NT2/D1 (cell line): Measurements from ENCODE around the gene AGBL4.

Experiments used
- DNase-seq: peaks from one replicate; pipeline ENCODE4 v3.0.0-alpha.2; 2011; ENCODE audit warnings: low read depth, low spot score
- H3K27me3 ChIP-seq: 2 replicates; pipeline ENCODE4 v1.6.0; 2011; ENCODE audit warnings: mild to moderate bottlenecking; ENCODE audit not compliant: insufficient read length, insufficient read depth
- H3K36me3 ChIP-seq: 2 replicates; pipeline ENCODE4 v1.6.1; 2011; ENCODE audit warnings: mild to moderate bottlenecking, low read length, mixed read lengths; ENCODE audit not compliant: insufficient read depth, insufficient read length
- H3K4me1 ChIP-seq: 2 replicates; pipeline ENCODE4 v1.5.1; 2011; ENCODE audit not compliant: insufficient read depth, insufficient read length
- H3K4me3 ChIP-seq: 2 replicates; pipeline ENCODE4 v1.5.1; 2011; ENCODE audit warnings: low read depth; ENCODE audit not compliant: insufficient read length
- H3K9ac ChIP-seq: 2 replicates; pipeline ENCODE4 v1.6.0; 2011; ENCODE audit warnings: low read depth; ENCODE audit not compliant: insufficient read length
- H3K9me3 ChIP-seq: 2 replicates; pipeline ENCODE4 v1.5.1; 2011; ENCODE audit warnings: mild to moderate bottlenecking, low read length; ENCODE audit not compliant: insufficient read depth
- SUZ12 ChIP-seq: IDR thresholded peaks from 2 replicates; pipeline ENCODE4 v1.6.1; 2011; ENCODE audit not compliant: insufficient read length, insufficient read depth; ENCODE audit errors: extremely low read depth
- YY1 ChIP-seq: IDR thresholded peaks from 2 replicates; pipeline ENCODE4 v1.6.1; 2011; ENCODE audit not compliant: insufficient read length, insufficient read depth
- ZNF274 ChIP-seq: IDR thresholded peaks from 2 replicates; pipeline ENCODE4 v1.6.1; 2011; ENCODE audit warnings: mild to moderate bottlenecking, low read depth, low read length

The AGBL4 gene

DNA sequence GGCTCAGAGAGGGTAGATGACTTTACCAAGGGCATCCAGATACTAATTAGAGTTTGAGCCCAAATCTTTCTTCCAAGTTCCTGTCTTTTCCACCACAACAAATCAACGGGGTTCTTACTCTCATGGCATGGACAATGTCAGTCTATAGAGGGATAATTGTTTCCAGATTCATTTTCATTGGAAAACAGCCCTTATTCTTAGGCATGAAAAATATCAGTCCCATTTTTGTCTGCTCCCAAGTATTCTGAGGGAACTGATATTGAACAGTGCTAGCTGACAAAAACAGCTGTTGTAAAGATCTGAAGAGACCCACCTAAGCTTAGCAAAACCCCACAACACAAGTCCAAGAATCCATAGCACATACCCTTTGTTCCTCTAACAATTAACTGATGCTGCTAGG lies 898.0 kb downstream of the AGBL4 start:
- H3K27me3 ChIP-seq = no peaks in the 10 kb centered on the region
- H3K4me3 ChIP-seq = no peak overlapping the region
- no peaks in the 10 kb centered on the region for H3K4me1 ChIP-seq
- H3K36me3 ChIP-seq = no peaks in the 10 kb centered on the region
- no peak overlapping the region for H3K9ac ChIP-seq
- 0 out of 2 replicates have a peak, but pooled peaks cover 7% of the 10 kb centered on the region for H3K9me3 ChIP-seq
- no peak for DNase-seq
- no peak for TF ChIP-seq ZNF274
- no peak for TF ChIP-seq YY1
- TF ChIP-seq SUZ12 = no peak

DNA sequence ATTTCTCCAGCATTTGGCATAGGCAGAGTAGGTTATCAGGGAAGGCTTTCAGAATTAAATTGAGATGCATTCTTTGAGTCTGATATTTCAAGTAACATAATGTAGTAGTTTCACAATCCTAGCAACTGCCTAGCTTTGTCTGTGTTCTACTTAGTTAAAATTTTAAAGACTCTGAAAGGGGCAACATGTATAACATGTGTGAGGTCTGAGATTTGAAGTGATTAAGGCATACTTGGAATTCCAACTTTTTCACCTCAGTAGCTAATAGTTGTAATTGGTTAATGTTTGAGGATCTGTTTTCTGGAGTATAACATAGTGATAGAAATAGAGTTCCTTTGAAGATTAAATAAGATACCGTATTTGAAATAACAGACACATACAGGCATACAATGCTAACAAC lies 911.8 kb downstream of the AGBL4 start:
- Histone ChIP-seq H3K27me3 (no peaks in the 10 kb centered on the region), H3K4me1 (no peaks in the 10 kb centered on the region), H3K36me3 (no peaks in the 10 kb centered on the region), H3K9me3 (peaks cover 12% of the 10 kb centered on the region), H3K4me3 (no peak overlapping the region), H3K9ac (no peak overlapping the region)
- DNase-seq = no peak
- TF ChIP-seq ZNF274 = no peak
- no peak for TF ChIP-seq SUZ12
- no peak for TF ChIP-seq YY1

DNA sequence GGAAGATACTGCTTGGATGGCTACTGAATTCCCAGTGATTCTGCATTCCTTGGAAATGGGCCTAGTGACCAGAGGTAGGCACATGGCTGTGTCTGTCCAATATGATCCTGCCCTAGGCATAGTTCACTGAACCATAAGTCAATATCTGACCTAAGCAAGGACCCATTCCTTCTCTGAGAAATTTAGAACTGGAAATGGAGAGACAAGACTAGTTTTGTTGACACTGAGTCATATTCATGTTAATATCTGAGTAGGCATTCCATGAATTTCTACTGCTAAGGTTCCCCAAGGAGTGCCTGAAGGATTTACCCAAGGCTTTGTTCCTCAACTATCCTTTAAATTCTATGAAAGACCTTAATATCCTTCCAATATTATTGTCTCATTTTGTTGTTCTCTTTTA lies 917.3 kb downstream of the AGBL4 start:
- Histone ChIP-seq H3K27me3 (no peaks in the 10 kb centered on the region), H3K4me1 (no peaks in the 10 kb centered on the region), H3K9me3 (no peaks in the 10 kb centered on the region), H3K36me3 (no peaks in the 10 kb centered on the region), H3K4me3 (no peak overlapping the region), H3K9ac (no peak overlapping the region)
- TF ChIP-seq YY1 (no peak), SUZ12 (no peak), ZNF274 (no peak)
- no peak for DNase-seq

DNA sequence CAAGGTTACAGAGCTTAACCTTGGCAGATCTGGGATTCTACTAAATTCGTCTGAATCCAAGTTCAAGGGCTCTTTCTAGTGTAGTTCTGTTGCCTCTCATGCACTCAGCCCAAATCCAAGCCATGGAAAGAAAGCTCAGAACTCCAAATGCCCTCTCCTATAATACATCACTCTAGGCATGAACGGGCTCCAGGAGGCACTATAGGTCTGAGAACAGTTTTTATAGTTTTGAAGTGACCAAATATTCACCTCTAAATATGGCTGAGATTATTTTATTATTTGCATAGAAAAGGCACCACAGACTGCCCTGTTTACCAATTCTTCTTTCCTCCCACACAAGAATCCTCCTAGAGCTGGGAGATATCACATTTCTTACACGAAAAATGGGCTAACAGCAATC lies 919.2 kb downstream of the AGBL4 start:
- TF ChIP-seq YY1 = no peak
- TF ChIP-seq ZNF274 = no peak
- TF ChIP-seq SUZ12 = no peak
- Histone ChIP-seq H3K36me3 (no peaks in the 10 kb centered on the region), H3K9ac (no peak overlapping the region), H3K9me3 (no peaks in the 10 kb centered on the region), H3K4me3 (no peak overlapping the region), H3K4me1 (no peaks in the 10 kb centered on the region), H3K27me3 (no peaks in the 10 kb centered on the region)
- no peak for DNase-seq

DNA sequence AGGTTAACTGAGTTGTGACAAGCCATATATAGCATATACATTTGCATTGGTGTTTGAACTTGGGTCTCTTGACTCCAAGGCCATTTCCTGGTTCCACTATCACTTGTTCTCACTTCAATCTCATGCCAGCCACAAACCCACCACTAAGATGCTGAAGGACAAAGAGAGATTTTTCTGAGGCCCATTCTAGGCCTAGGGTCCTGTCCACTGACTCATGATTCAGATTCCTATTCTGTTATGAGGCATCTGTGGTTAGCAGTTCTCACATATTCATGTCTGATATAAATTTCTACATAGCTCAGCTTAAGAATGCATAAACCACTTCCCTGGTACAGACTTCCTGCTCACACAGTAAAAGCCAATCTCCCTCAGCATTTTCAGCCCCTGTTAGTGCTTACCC lies 921.0 kb downstream of the AGBL4 start:
- Histone ChIP-seq H3K4me3 (no peak overlapping the region), H3K27me3 (no peaks in the 10 kb centered on the region), H3K9me3 (no peaks in the 10 kb centered on the region), H3K9ac (no peak overlapping the region), H3K36me3 (no peaks in the 10 kb centered on the region), H3K4me1 (no peaks in the 10 kb centered on the region)
- DNase-seq = no peak
- no peak for TF ChIP-seq YY1

DNA sequence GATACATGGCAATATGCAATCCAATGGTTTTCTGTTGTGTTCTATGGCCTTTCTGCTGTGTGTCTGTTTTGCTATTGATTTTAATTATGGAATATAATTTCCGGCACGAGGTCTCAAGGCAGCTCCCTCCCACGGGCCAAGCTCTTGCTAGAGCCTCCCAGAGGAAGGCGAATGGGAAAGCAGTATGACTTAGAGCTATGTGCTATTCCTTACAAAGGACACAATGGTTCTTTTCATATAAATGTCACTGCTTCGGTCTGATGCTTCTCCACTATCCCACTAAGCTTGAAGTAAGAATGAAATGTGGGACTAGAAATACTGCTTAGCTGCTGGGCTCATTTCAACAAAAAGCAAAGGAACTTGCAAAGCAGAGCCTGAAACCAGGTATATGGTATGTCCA lies 924.9 kb downstream of the AGBL4 start:
- TF ChIP-seq YY1 = no peak
- no peak for TF ChIP-seq ZNF274

DNA sequence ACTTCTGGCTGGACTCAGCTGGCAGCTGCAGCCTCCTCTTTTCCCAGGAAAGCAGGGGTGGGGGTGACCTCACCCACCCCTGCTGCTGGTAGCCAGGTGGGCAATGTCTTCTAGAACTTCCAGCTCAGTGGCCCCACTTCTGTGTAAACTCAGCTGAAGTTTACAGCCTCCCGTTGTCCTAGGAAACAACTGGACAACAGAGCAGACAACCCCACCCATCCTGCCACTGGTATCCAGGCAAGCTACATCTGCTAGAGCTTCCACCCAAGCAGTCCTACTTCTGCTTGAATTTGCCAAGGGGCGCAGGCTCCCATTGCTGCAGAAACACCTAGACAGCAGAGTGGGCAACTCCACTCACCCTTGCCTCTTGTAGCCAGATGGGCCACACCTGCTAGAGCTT lies 937.4 kb downstream of the AGBL4 start:
- no peak for DNase-seq
- TF ChIP-seq YY1 (no peak), ZNF274 (no peak), SUZ12 (no peak)
- Histone ChIP-seq H3K4me3 (no peak overlapping the region), H3K9ac (no peak overlapping the region), H3K27me3 (no peaks in the 10 kb centered on the region), H3K4me1 (no peaks in the 10 kb centered on the region), H3K36me3 (no peaks in the 10 kb centered on the region), H3K9me3 (no peaks in the 10 kb centered on the region)

More for the DNA sequence above, 924.9 kb downstream of the AGBL4 start:
- no peak for DNase-seq
- no peak overlapping the region for H3K9ac ChIP-seq
- H3K4me1 ChIP-seq = no peaks in the 10 kb centered on the region
- H3K27me3 ChIP-seq = no peaks in the 10 kb centered on the region
- no peaks in the 10 kb centered on the region for H3K9me3 ChIP-seq
- H3K4me3 ChIP-seq = no peak overlapping the region
- H3K36me3 ChIP-seq = no peaks in the 10 kb centered on the region

DNA sequence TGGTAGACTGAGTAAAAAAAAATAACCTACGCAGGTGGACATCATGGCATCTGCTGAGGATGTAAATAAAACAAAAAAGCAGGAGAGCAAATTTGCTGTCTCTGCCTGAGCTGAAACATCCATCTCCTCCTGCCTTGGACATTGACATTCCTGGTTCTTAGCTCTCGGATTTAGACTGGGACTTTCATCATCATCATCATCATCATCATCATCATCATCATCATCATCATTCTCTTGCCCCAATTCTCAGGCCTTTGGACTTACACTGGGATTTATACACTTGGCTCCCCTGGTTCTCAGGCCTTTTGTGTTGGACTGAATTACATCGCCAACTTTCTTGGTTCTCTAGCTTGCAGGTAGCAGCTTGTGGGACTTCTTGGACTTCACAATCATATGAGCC lies 938.7 kb downstream of the AGBL4 start:
- Histone ChIP-seq H3K9ac (no peak overlapping the region), H3K4me1 (no peaks in the 10 kb centered on the region), H3K4me3 (no peak overlapping the region), H3K36me3 (no peaks in the 10 kb centered on the region), H3K9me3 (no peaks in the 10 kb centered on the region), H3K27me3 (no peaks in the 10 kb centered on the region)
- DNase-seq = no peak
- TF ChIP-seq YY1 = no peak
- no peak for TF ChIP-seq SUZ12
- TF ChIP-seq ZNF274 = no peak
